Activated CD4-positive, alpha-beta T cell treated with anti-CD3 and anti-CD28 coated beads for 48 hours (primary cell): ENCODE results near the gene UBL5.

Experiments
- DNase-seq: peaks from one replicate; pipeline ENCODE4 v3.0.0-alpha.2; 2020

The UBL5 gene

DNA sequence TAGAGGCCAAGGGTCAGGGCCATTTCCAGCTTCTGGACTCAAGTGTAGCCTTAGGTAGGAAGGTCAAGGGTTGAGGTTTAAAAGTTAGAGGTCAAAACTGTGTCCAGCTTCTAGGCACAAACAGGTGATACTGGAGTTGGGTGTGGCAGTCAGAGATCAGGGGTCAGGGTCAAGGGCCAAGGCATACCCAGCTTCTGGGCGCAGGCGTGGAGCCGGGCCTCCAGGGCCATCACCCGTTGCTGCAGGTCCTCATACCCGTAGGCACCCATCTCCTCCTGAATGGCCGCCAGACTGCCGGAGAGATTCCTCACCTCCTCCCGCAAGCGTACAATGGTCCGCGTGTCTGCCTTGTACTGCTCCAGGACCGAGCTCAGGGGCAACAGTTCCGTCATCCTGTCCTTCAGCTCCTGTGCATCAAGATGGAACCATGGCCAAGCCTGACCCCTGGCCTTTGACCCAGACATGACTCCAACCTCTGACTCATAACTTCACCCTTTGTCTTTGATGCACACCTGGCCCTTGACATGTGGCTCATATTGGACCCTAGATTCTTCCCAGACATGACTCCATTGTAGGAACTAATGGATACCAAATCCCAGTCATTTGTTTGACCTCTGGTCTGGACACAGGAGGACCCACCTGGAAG lies 29.5 kb downstream of the UBL5 start:
- DNase-seq: no peak

DNA sequence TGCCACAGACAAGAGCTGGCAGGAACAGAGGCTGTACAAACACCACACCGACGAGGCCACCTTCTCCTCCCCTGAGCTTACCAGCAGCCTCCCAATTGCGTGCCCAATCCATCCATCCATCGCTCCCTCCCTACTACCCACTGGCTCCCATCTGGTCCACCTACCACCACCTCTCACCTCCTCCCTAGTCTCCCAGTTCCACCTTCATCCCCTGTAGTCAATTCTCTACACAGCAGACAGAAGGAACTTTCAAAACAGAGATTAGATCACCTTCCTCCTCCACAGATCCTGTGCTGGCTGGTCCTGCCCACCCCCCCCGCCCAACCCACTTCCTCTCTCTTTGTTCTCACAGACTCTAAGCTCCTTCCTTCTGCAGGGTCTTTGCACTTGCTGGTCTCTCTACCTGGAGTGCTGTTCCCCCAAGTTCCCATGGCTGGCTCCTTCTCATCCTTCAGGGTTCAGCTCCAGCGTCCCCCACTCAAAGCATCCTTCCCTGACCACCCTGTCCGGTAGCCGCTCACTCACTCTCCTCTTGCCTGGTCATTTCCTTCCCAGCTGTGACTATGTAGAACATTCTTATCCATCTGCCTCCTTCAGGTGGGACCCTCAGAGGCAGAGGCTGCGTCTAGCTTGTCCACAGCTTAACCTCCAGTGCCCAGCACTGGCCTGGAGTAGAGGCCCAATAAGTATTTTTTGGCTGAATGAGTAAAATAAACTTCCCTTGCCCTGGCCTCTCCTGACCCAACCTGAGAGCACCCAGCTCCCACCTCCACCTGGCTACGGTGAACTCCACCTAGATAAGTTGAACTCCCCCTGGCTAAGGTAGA lies 30.4 kb downstream of the UBL5 start:
- DNase-seq: no peak

- no peak for DNase-seq
Measured at GRCh38 chr19:9858766-9859165, 31.0 kb downstream of the UBL5 start.

DNA sequence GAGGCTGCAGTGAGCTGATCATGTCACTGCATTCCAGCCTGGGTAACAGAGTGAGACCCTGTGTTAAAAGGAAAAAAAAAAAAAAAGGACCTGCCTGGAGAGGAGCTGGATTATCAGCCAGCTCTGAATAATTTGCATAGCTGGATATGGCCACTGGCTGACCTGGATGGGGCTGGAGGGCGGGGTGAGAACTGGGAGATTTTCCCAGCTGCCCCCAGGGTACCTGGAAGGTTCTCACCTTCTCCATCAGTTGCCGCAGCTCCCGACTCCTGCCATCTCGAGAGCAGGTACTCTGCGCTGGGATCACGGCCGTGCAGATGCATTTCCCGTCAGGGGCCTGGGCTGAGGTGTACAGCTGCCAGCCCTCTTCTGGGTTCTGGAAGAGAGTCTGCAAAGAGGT lies 32.7 kb downstream of the UBL5 start:
- no peak for DNase-seq

DNA sequence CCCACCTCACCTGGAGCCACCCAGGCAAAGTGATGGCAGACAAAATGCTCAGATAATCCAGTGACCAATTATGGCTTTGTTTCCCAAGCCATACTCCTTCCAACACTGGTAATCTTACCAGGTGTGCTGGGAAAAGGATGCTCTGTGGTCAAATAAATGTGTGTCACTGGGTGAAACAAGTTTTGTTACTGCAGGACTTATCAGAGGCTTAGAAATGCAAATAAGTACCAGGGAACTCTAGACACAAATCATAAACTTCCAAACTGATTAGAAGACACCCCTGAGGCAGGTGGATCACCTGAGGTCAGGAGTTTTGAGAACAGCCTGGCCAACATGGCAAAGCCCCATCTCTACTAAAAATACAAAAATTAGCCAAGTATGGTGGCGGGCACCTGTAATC lies 33.8 kb downstream of the UBL5 start:
- no peak for DNase-seq

DNA sequence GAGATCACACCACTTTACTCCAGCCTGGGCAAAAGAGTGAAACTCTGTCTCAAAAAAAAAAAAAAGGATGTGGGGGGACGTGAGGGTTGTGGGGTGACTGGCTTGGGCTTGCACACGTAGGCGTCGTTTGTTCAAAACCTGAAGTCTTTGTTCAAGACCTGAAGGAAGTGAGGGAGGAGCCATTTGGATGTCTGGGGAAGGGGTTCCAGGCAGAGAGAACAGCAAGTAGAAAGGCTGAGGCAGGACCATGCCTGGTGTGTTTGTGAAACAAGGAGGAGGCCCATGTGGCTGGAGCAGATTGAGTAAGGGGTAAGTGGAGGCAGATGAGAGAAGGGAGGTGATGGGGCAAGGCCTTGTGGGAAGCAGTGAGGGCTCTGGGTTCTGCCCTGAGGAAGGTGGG lies 35.2 kb downstream of the UBL5 start:
- peak; percentile 19 for DNase-seq

GRCh38 chr19:9863759-9864158 lies 36.0 kb downstream of the UBL5 start:
- peak; percentile 43 for DNase-seq

- DNase-seq: no peak
Measured at GRCh38 chr19:9865732-9866501, 38.2 kb downstream of the UBL5 start.

GRCh38 chr19:9868983-9869617 lies 41.4 kb downstream of the UBL5 start:
- DNase-seq: no peak

- DNase-seq: no peak
Measured at GRCh38 chr19:9871626-9872338, 44.1 kb downstream of the UBL5 start.

DNA sequence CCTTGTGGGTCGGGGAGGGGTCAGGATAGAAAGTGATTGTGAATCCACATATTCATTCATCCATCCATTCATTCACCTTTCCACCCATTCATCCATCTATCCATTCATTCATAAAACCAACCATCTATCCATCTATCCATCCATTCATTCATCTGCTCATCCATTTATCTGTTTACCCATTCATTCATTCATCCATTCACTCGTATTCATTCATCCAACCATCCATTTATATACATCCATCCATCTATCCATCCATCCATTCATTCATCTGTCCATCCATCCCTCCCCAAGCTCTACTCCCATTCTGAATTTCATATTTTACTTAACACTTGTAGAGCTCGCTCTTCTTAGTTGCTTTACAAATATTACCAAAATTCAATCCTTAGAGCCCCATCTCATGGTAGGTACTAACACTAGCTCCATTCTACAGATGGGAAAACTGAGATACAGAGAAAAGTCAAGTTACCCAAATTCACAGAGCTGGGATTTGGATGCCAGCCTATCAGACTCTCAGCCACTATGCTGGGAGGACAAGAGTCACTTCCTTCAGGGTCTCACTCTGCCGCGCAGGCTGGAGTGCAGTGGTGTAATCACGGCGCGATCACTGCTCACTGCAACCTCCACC lies 45.0 kb downstream of the UBL5 start:
- no peak for DNase-seq

DNA sequence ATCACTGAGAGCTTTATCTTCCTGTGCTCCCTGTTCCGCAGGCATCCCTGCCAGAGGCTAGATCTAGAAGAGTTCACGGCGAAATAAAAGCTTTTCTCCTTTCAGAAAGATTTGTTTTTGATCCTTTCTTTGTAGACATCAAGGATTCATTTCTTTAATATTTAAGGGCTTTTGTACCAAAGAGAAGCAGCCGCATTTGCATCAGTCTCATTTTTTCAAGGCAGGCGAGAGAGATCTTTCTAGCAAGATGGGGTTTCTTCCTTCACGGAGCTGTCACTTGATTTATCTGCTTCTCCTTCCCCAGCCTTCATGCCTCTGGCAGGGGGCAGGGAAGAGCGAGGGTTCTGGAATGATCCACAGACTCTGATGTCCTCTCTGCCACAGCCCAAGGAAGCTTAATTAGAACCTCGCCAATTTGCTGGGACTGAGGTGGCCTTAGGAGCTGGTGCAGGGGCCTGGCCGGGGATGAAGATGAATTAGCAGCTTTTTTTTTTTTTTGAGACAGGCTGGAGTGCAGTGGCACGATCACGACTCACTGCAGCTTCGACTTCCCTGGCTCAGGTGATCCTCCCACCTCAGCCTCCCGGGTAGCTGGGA lies 47.4 kb downstream of the UBL5 start:
- DNase-seq: no peak

- DNase-seq: no peak
Measured at GRCh38 chr19:9875796-9876195, 48.1 kb downstream of the UBL5 start.

DNA sequence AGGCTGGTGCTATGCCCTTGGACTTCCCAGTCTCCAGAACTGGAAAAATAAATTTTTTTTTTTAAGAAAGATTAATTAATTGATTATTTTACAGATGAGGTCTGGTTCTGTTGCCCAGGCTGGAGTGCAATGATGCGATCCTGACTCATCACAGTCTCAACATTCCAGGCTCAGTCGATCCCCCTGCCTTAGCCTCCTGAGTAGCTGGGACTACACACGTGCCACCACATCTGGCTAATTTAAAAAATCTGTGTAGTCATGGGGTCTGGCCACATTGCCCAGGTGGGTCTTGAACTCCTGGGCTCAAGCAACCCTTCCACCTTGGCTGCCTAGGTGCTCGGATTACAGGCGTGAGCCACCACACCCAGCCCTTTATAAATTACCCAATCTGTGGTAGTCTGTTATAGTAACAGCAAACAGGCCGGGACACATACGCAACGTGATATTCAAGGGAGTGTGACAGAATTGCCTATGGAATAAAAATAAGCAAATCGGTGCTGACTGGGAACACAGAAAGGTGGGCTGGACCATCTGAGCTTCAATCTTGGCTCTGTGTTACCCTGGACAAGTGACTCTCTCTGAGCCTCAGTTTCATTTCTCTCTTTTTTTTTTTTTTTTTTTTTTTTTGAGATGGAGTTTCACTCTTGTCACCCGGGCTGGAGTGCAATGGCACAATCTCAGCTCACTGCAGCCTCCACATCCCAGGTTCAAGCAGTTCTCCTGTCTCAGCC lies 50.2 kb downstream of the UBL5 start:
- no peak for DNase-seq

GRCh38 chr19:9878511-9879196 lies 50.9 kb downstream of the UBL5 start:
- DNase-seq: no peak
